Measurements from ENCODE around the gene BCL2L11. TPM values are rescaled to one million over a fixed set of nuclear protein-coding genes. Genes with fewer than 3 reads are reported as not detected.

Gene BCL2L11
- total RNA-seq (2013; cell fraction: nucleolus; rRNA removed): 23.2 and 32.3 TPM in 2 replicates
- 0.60 and 1.0 TPM in 2 replicates for total RNA-seq (2014; rRNA removed)
- total RNA-seq (2014; rRNA removed; fragmentation: Illumina TruSeq; extraction: Trizol): 0.88 and 1.2 TPM in 2 replicates
- 2.5 and 4.8 TPM in 2 replicates for total RNA-seq (2021)
- polyA plus RNA-seq (2011; ENCODE audit: low read depth): 3.3 TPM
- polyA plus RNA-seq (2011; rRNA removed): 9.5 and 10.1 TPM in 2 replicates
- 9.0 and 15.4 TPM in 2 replicates for polyA plus RNA-seq (2011; cell fraction: cytosol; rRNA removed)
- polyA plus RNA-seq (2011; cell fraction: nucleus; rRNA removed): 20.8 and 25.6 TPM in 2 replicates
- polyA plus RNA-seq (2012): 4.1 and 6.3 TPM in 2 replicates
- 3.3 and 3.6 TPM in 2 replicates for polyA plus RNA-seq (2014; fragmentation: Illumina TruSeq; extraction: Trizol)
- under 1 TPM; 0.29 to 0.64 TPM for polyA plus RNA-seq (2014; fragmentation: Nextera tagmentation; extraction: Ambion mirVana)
- 1.8 and 2.9 TPM in 2 replicates for polyA plus RNA-seq (2014; rRNA removed)
- under 1 TPM; 0.63 to 0.90 TPM for polyA plus RNA-seq (2016; fragmentation: Nextera tagmentation; extraction: Ambion mirVana)
- 11.8 and 11.9 TPM in 2 replicates for polyA minus RNA-seq (2011; rRNA and poly(A)+ RNA removed)
- 7.2 and 16.8 TPM in 2 replicates for polyA minus RNA-seq (2011; cell fraction: cytosol; rRNA and poly(A)+ RNA removed)
- polyA minus RNA-seq (2011; cell fraction: nucleus; rRNA and poly(A)+ RNA removed): 22.4 and 45.4 TPM in 2 replicates
- percentile 91 among the genes with signal in this experiment for Bru-seq, nascent RNA
- percentile 79 among the genes with signal in this experiment for BruChase-seq, experiment 1, labeled RNA remaining after a 6-hour chase
- BruChase-seq, experiment 2, labeled RNA remaining after a 2-hour chase: percentile 84 among the genes with signal in this experiment
- long read RNA-seq, experiment 1, partial matches to known transcripts: 0 of 1 reads
- long read RNA-seq, experiment 1, other reads (novel, unspliced or antisense): 1 of 1 reads
- long read RNA-seq, experiment 2, partial matches to known transcripts: 0 of 10 reads
- long read RNA-seq, experiment 2, other reads (novel, unspliced or antisense): 10 of 10 reads

- no peak for FAIRE-seq
- no peak for DNase-seq (ENCODE audit: low read depth, low spot score)
- H3K27me3 ChIP-seq (replicated peaks in 1 of 2; ENCODE audit: control insufficient read depth in 2 of 2, insufficient read depth in 2 of 2, low read length in 1 of 2): peaks cover 7 to 29% of the 10 kb centered on the region in 2 experiments
- ATAC-seq: peak; percentile 66
- peaks cover 37% of the 10 kb centered on the region for H3K4me1 ChIP-seq (ENCODE audit: control insufficient read depth, insufficient read depth, low read length)
- peak within 1 kb of the TSS; percentile 81 for H3K4me2 ChIP-seq (ENCODE audit: control insufficient read depth, insufficient read depth)
- WGBS (ENCODE audit: insufficient coverage, insufficient replicate concordance, low lambda C conversion rate, missing lambda C conversion rate): under 1% methylated on average over 39 of the region's 98 CpGs
- ChIA-PET SMC1A (ENCODE audit: uncharacterized antibody, unreplicated experiment) (interaction anchor here (0.8 to 2.6 kb wide), 7 partner anchors 43 to 308 kb away, joined by 3 to 10 read pairs (median 3); no protein-coding TSS in a partner anchor), CTCF (interaction anchor here (0.7 to 1.6 kb wide), 8 partner anchors 10 to 91 kb away, joined by 3 to 6 read pairs (median 3); no protein-coding TSS in a partner anchor), RAD21 (ENCODE audit: unreplicated experiment) (interaction anchor here (0.6 to 2.4 kb wide), 23 partner anchors 8 to 308 kb away, joined by 3 to 41 read pairs (median 4); no protein-coding TSS in a partner anchor), POLR2A (interaction anchor here (0.8 to 1.5 kb wide), 11 partner anchors 48 to 313 kb away, joined by 3 to 12 read pairs (median 4); no protein-coding TSS in a partner anchor)
- peak within 1 kb of the TSS; percentile 80 for H3K4me3 ChIP-seq
- peak within 1 kb of the TSS; percentile 53; the same call in 1 of the 2 replicates for H3K9ac ChIP-seq (ENCODE audit: control insufficient read depth, insufficient read depth, low read length)
- peaks cover 12% of the 10 kb centered on the region for H3K79me2 ChIP-seq (ENCODE audit: control insufficient read depth, insufficient read depth, low read length)
- H2AFZ ChIP-seq (ENCODE audit: control insufficient read depth, low read depth, low read length): peak within 1 kb of the TSS; percentile 68
- H3K36me3 ChIP-seq (ENCODE audit: control insufficient read depth in 2 of 2, insufficient read depth in 2 of 2, low read length in 1 of 2): peaks cover 0 to 4% of the 10 kb centered on the region in 2 experiments; a peak in 2 of 4 replicates
- H3K9me3 ChIP-seq (replicated peaks; ENCODE audit: control insufficient read depth, insufficient read depth, low read length): no peaks in the 10 kb centered on the region; the same call in 2 of the 3 replicates
- in situ Hi-C loops (cut with MboI) (no loop called here), intact Hi-C loops (cut with micrococcal nuclease; ENCODE audit: unreplicated experiment) (loop anchor here (2.0 to 10.0 kb wide), 2 partner anchors 74 to 334 kb away; no protein-coding TSS in a partner anchor)
- no TSS peak for BruUV-seq (replicated peaks)
- no peaks in the 10 kb centered on the region; the same call in 1 of the 2 replicates for H4K20me1 ChIP-seq (ENCODE audit: control insufficient read depth, insufficient read depth)
- H3K27ac ChIP-seq (ENCODE audit: control insufficient read depth, insufficient read depth): no peak within 1 kb of the TSS
- TF ChIP-seq SMAD5 (IDR thresholded peaks at IDR 0.05; ENCODE audit: low read depth) (no peak), CEBPB (IDR thresholded peaks at IDR 0.05; ENCODE audit: borderline replicate concordance in 1 of 2, low read depth in 2 of 2, low read length in 2 of 2) (no peak), NBN (IDR thresholded peaks at IDR 0.05) (no peak), MXI1 (IDR thresholded peaks at IDR 0.05; ENCODE audit: low read depth, low read length) (peak; percentile 82), ETV6 (conservative IDR thresholded peaks at IDR 0.05 in 1 of 2, IDR thresholded peaks at IDR 0.05 in 1 of 2; ENCODE audit: borderline replicate concordance in 1 of 2, low read depth in 1 of 2) (no peak), RUNX3 (IDR thresholded peaks at IDR 0.05; ENCODE audit: low read length) (no peak), SKIL (IDR thresholded peaks at IDR 0.05; ENCODE audit: low read depth, poor library complexity, severe bottlenecking) (no peak), BCL11A (IDR thresholded peaks at IDR 0.05; ENCODE audit: low read depth, low read length) (no peak), NFYB (IDR thresholded peaks at IDR 0.05; ENCODE audit: insufficient read depth, low read depth, low read length) (peak; percentile 67; the same call in 1 of the 2 replicates), SPI1 (IDR thresholded peaks at IDR 0.05; ENCODE audit: borderline replicate concordance, insufficient read depth, low read depth, low read length) (no peak), CREB1 (IDR thresholded peaks at IDR 0.05; ENCODE audit: low read depth) (no peak), IRF5 (IDR thresholded peaks at IDR 0.05; ENCODE audit: borderline replicate concordance) (no peak), ATF2 (IDR thresholded peaks at IDR 0.05; ENCODE audit: low read length) (no peak)
These were observed at the start of gene BCL2L11 for GRCh38 chr2:111120253-111121027. Gene BCL2L11, plus strand, starts transcription at chr2:111120914. Its CDS starts 2,832 bp downstream, at chr2:111123746.

Measured in GM12878 (cell line).